Calu3 (cell line): ENCODE measurements around the gene ABTB2. TPM values are rescaled to one million over a fixed set of nuclear protein-coding genes. Genes with fewer than 3 reads are reported as not detected.

Experiments
- BruUV-seq: library from RNA; stranded (reverse); fragments of 400-500 nt; replicated peaks from 2 replicates; lab custom pipeline; 2021; lab: Mats Ljungman, UMichigan
- CTCF ChIA-PET: fragments of 300-600 bp; sonication (Branson Sonifier 250); formaldehyde crosslinking; loops from one replicate; lab custom pipeline; 2022; ENCODE audit warnings: antibody characterized with exemption; lab: Charles Lee
- DNase-seq: peaks from one replicate; pipeline ENCODE4 v3.0.0; 2022
- H3K27ac Mint-ChIP-seq: one replicate; pipeline ENCODE4 v1.8.0; 2022; ENCODE audit warnings: mixed read lengths; ENCODE audit not compliant: unreplicated experiment
- H3K27me3 Mint-ChIP-seq: one replicate; pipeline ENCODE4 v1.8.0; 2022; ENCODE audit warnings: mixed read lengths; ENCODE audit not compliant: unreplicated experiment
- H3K36me3 Mint-ChIP-seq: one replicate; pipeline ENCODE4 v1.8.0; 2022; ENCODE audit warnings: mild to moderate bottlenecking, moderate library complexity, mixed read lengths; ENCODE audit not compliant: insufficient read depth, unreplicated experiment
- H3K4me1 Mint-ChIP-seq: one replicate; pipeline ENCODE4 v1.8.0; 2022; ENCODE audit warnings: mild to moderate bottlenecking, low read depth, mixed read lengths; ENCODE audit not compliant: unreplicated experiment
- H3K4me3 Mint-ChIP-seq: one replicate; pipeline ENCODE4 v1.8.0; 2022; ENCODE audit warnings: mild to moderate bottlenecking, low read depth, moderate library complexity, mixed read lengths; ENCODE audit not compliant: unreplicated experiment
- H3K9me3 Mint-ChIP-seq: one replicate; pipeline ENCODE4 v1.8.0; 2022; ENCODE audit warnings: low read depth, mixed read lengths; ENCODE audit not compliant: unreplicated experiment
- CTCF ChIP-seq: fragments of 200-600 bp; IDR thresholded peaks from one replicate; pipeline ENCODE4 v1.8.0; 2022; ENCODE audit warnings: antibody characterized with exemption; ENCODE audit not compliant: unreplicated experiment
- intact Hi-C: fragments of 100-400 bp; cut with micrococcal nuclease; formaldehyde crosslinking; loops from one replicate; pipeline ENCODE4 v1.10.0; 2022; ENCODE audit not compliant: unreplicated experiment
- total RNA-seq: library from RNA; stranded (reverse); gene quantifications from 2 replicates; pipeline ENCODE4 v1.2.3, GENCODE V29; 2022

ABTB2 gene
- total RNA-seq, 1 experiment from 2014 or later: 24.8 TPM

- no peak for TF ChIP-seq CTCF
- no peak for DNase-seq
- H3K36me3 Mint-ChIP-seq: no peaks in the 10 kb centered on the region
- H3K27ac Mint-ChIP-seq: no peak overlapping the region
- H3K9me3 Mint-ChIP-seq: no peaks in the 10 kb centered on the region
- BruUV-seq: no TSS peak
- CTCF ChIA-PET: interaction anchor here (1.0 kb wide), 1 partner anchor 50 kb away, joined by 5 read pairs; no protein-coding TSS in a partner anchor
- no peaks in the 10 kb centered on the region for H3K27me3 Mint-ChIP-seq
- peaks cover 33% of the 10 kb centered on the region for H3K4me1 Mint-ChIP-seq
- H3K4me3 Mint-ChIP-seq: no peak overlapping the region
- intact Hi-C loops: no loop called here
Observed at GRCh38 chr11:34223907-34224306, 133.9 kb downstream of the ABTB2 start.

GRCh38 chr11:34223021-34223813, 134.6 kb downstream of the ABTB2 start:
- no peak for TF ChIP-seq CTCF
- H3K36me3 Mint-ChIP-seq: no peaks in the 10 kb centered on the region
- H3K4me3 Mint-ChIP-seq: no peak overlapping the region
- BruUV-seq: no TSS peak
- intact Hi-C loops: no loop called here
- CTCF ChIA-PET: interaction anchor here (0.6 to 1.0 kb wide), 2 partner anchors 32 to 49 kb away, joined by 3 to 5 read pairs; no protein-coding TSS in a partner anchor
- no peaks in the 10 kb centered on the region for H3K9me3 Mint-ChIP-seq
- no peaks in the 10 kb centered on the region for H3K27me3 Mint-ChIP-seq
- H3K4me1 Mint-ChIP-seq: peaks cover 37% of the 10 kb centered on the region
- H3K27ac Mint-ChIP-seq: peak overlapping the region; percentile 18
- no peak for DNase-seq

- intact Hi-C loops: no loop called here
- BruUV-seq: no TSS peak
- CTCF ChIA-PET: no interaction called here
Observed at GRCh38 chr11:34222030-34222429, 135.8 kb downstream of the ABTB2 start.

GRCh38 chr11:34219941-34220370, 137.9 kb downstream of the ABTB2 start:
- Mint-ChIP-seq H3K4me1 (peaks cover 40% of the 10 kb centered on the region), H3K9me3 (no peaks in the 10 kb centered on the region), H3K4me3 (no peak overlapping the region), H3K27me3 (no peaks in the 10 kb centered on the region), H3K27ac (no peak overlapping the region), H3K36me3 (no peaks in the 10 kb centered on the region)
- BruUV-seq: no TSS peak
- no peak for TF ChIP-seq CTCF
- CTCF ChIA-PET: interaction anchor here (0.6 to 1.0 kb wide), 2 partner anchors 23 to 68 kb away, joined by 3 read pairs; no protein-coding TSS in a partner anchor
- no peak for DNase-seq
- intact Hi-C loops: no loop called here

More at GRCh38 chr11:34222030-34222429, 135.8 kb downstream of the ABTB2 start:
- no peaks in the 10 kb centered on the region for H3K9me3 Mint-ChIP-seq
- H3K4me3 Mint-ChIP-seq: no peak overlapping the region
- no peak overlapping the region for H3K27ac Mint-ChIP-seq
- no peak for TF ChIP-seq CTCF
- H3K27me3 Mint-ChIP-seq: no peaks in the 10 kb centered on the region
- H3K4me1 Mint-ChIP-seq: peaks cover 37% of the 10 kb centered on the region
- no peak for DNase-seq
- no peaks in the 10 kb centered on the region for H3K36me3 Mint-ChIP-seq
